IMR-90 (cell line): Measurements from ENCODE around the gene FGGY. TPM values are rescaled to one million over a fixed set of nuclear protein-coding genes. Genes with fewer than 3 reads are reported as not detected.

Experiments
- ATAC-seq: fragments of 200-7000 bp; cut with Tn5 transposase; 2 replicates; pipeline ENCODE4 v1.9.1; 2020; ENCODE audit warnings: low read depth, mild to moderate bottlenecking, moderate library complexity
- BruUV-seq: library from RNA; stranded (reverse); fragments of 400-500 nt; replicated peaks from 2 replicates; lab custom pipeline; 2021; lab: Mats Ljungman, UMichigan
- CTCF ChIA-PET: fragments of 300-600 bp; formaldehyde crosslinking; extraction: SDS; loops from one replicate; lab custom pipeline; 2021; ENCODE audit warnings: antibody characterized with exemption; lab: Yijun Ruan, JAX
- POLR2A ChIA-PET: fragments of 300-600 bp; sonication (Branson Sonifier 250); formaldehyde crosslinking; loops from one replicate; lab custom pipeline; 2022; ENCODE audit warnings: antibody characterized with exemption; ENCODE audit not compliant: unreplicated experiment; lab: Charles Lee
- DNase-seq: peaks from one replicate; pipeline ENCODE4 v3.0.0; 2013
- H2AFZ ChIP-seq: replicated peaks from 2 replicates; pipeline ENCODE3; 2013; ENCODE audit warnings: low read length, mild to moderate bottlenecking; ENCODE audit not compliant: poor library complexity
- H2AK5ac ChIP-seq: 2 replicates; pipeline ENCODE4 v1.6.1; 2013; ENCODE audit warnings: low read depth, low read length, inconsistent platforms
- H2AK9ac ChIP-seq: replicated peaks from 2 replicates; pipeline ENCODE3; 2013; ENCODE audit warnings: mild to moderate bottlenecking, low read depth, low read length, moderate library complexity; ENCODE audit not compliant: poor library complexity
- H2BK120ac ChIP-seq: 2 replicates; pipeline ENCODE4 v1.6.1; 2013; ENCODE audit warnings: low read depth, low read length, inconsistent platforms
- H2BK15ac ChIP-seq: 3 replicates; pipeline ENCODE4 v1.6.1; 2013; ENCODE audit warnings: low read depth, low read length, inconsistent platforms
- H2BK20ac ChIP-seq: 2 replicates; pipeline ENCODE4 v1.6.1; 2013; ENCODE audit warnings: low read depth, mild to moderate bottlenecking, inconsistent platforms, low read length, moderate library complexity
- H2BK5ac ChIP-seq: 2 replicates; pipeline ENCODE4 v1.6.1; 2013; ENCODE audit warnings: mild to moderate bottlenecking, low read depth, low read length, inconsistent platforms; ENCODE audit not compliant: poor library complexity, severe bottlenecking
- H3K14ac ChIP-seq: replicated peaks from 2 replicates; pipeline ENCODE4 v1.6.1; 2013; ENCODE audit warnings: low read depth, low read length, inconsistent platforms
- H3K18ac ChIP-seq: 2 replicates; pipeline ENCODE4 v1.6.1; 2013; ENCODE audit warnings: low read depth, low read length, control low read depth
- H3K23ac ChIP-seq: 2 replicates; pipeline ENCODE4 v1.6.1; 2013; ENCODE audit warnings: low read depth, low read length, inconsistent platforms
- H3K27ac ChIP-seq: 2 replicates; pipeline ENCODE4 v1.5.1; 2013; ENCODE audit warnings: mild to moderate bottlenecking, control low read depth, low read length; ENCODE audit not compliant: insufficient read depth
- H3K27me3 ChIP-seq: 2 replicates; pipeline ENCODE4 v1.6.1; 2013; ENCODE audit warnings: low read length; ENCODE audit not compliant: control insufficient read depth, insufficient read depth
- H3K36me3 ChIP-seq: 2 replicates; pipeline ENCODE4 v1.6.1; 2013; ENCODE audit warnings: low read length, mixed read lengths; ENCODE audit not compliant: control insufficient read depth, insufficient read depth
- H3K4ac ChIP-seq: 2 replicates; pipeline ENCODE4 v1.6.1; 2013; ENCODE audit warnings: low read depth, low read length, inconsistent platforms
- H3K4me1 ChIP-seq: 2 replicates; pipeline ENCODE4 v1.6.1; 2013; ENCODE audit warnings: low read length, mixed read lengths; ENCODE audit not compliant: control insufficient read depth, insufficient read depth
- H3K4me2 ChIP-seq: 2 replicates; pipeline ENCODE4 v1.6.1; 2013; ENCODE audit warnings: low read depth, mild to moderate bottlenecking, control low read depth, low read length, moderate library complexity
- H3K4me3 ChIP-seq: 2 replicates; pipeline ENCODE4 v1.5.1; 2013; ENCODE audit warnings: low read depth, mild to moderate bottlenecking, control low read depth, low read length, moderate library complexity; ENCODE audit not compliant: insufficient read depth
- H3K56ac ChIP-seq: 2 replicates; pipeline ENCODE4 v1.6.1; 2013; ENCODE audit warnings: low read length, inconsistent platforms; ENCODE audit not compliant: insufficient read depth; ENCODE audit errors: extremely low read depth
- H3K79me1 ChIP-seq, 2 experiments: 2 replicates each; pipeline ENCODE4 v1.6.1; 2013; ENCODE audit warnings: low read length in 2 of 2, inconsistent platforms in 1 of 2, low read depth in 1 of 2
- H3K9ac ChIP-seq: 2 replicates; pipeline ENCODE4 v1.6.1; 2013; ENCODE audit warnings: low read depth, low read length, control low read depth
- H3K9me1 ChIP-seq: 2 replicates; pipeline ENCODE4 v1.6.1; 2013; ENCODE audit warnings: low read length, inconsistent platforms; ENCODE audit not compliant: insufficient read depth
- H3K9me3 ChIP-seq: 2 replicates; pipeline ENCODE4 v1.6.1; 2013; ENCODE audit warnings: low read length; ENCODE audit not compliant: control insufficient read depth, insufficient read depth
- H4K20me1 ChIP-seq: 2 replicates; pipeline ENCODE4 v1.6.1; 2013; ENCODE audit warnings: low read length, inconsistent platforms; ENCODE audit not compliant: insufficient read depth
- H4K5ac ChIP-seq: 2 replicates; pipeline ENCODE4 v1.6.1; 2013; ENCODE audit warnings: mild to moderate bottlenecking, low read depth, low read length, control low read depth
- H4K8ac ChIP-seq, 2 experiments: 2 replicates each; pipeline ENCODE4 v1.6.1; 2013; ENCODE audit warnings: low read depth in 2 of 2, low read length in 2 of 2, control low read depth in 1 of 2, inconsistent platforms in 1 of 2
- H4K91ac ChIP-seq: 2 replicates; pipeline ENCODE4 v1.6.1; 2013; ENCODE audit warnings: low read depth, low read length, inconsistent platforms; ENCODE audit not compliant: insufficient read depth
- CEBPB ChIP-seq: IDR thresholded peaks from 2 replicates; pipeline ENCODE4 v1.6.1; 2012; ENCODE audit warnings: low read depth, low read length, improper control_type of control experiment
- FOS ChIP-seq: fragments of 150-350 bp; IDR thresholded peaks from 2 replicates; pipeline ENCODE4 v1.6.1; 2016; ENCODE audit warnings: low read depth, low read length
- MAFK ChIP-seq: IDR thresholded peaks from 2 replicates; pipeline ENCODE4 v1.6.1; 2012; ENCODE audit warnings: low read depth, low read length, improper control_type of control experiment
- MAZ ChIP-seq: IDR thresholded peaks from 2 replicates; pipeline ENCODE4 v1.6.1; 2012; ENCODE audit warnings: low read depth, mild to moderate bottlenecking, low read length, improper control_type of control experiment, moderate library complexity, borderline replicate concordance
- NFE2L2 ChIP-seq: fragments of 150-350 bp; IDR thresholded peaks from 2 replicates; pipeline ENCODE4 v1.6.1; 2016; ENCODE audit warnings: low read depth, mild to moderate bottlenecking, low read length
- POLR2A ChIP-seq: IDR thresholded peaks from 2 replicates; pipeline ENCODE4 v1.6.1; 2012; ENCODE audit warnings: mild to moderate bottlenecking, low read depth, low read length
- RAD21 ChIP-seq: IDR thresholded peaks from 2 replicates; pipeline ENCODE4 v1.6.1; 2012; ENCODE audit warnings: low read length, improper control_type of control experiment
- RCOR1 ChIP-seq: IDR thresholded peaks from 2 replicates; pipeline ENCODE4 v1.6.1; 2012; ENCODE audit warnings: mild to moderate bottlenecking, low read length, improper control_type of control experiment; ENCODE audit not compliant: insufficient replicate concordance
- SMC3 ChIP-seq: fragments of 150-350 bp; IDR thresholded peaks from 2 replicates; pipeline ENCODE4 v1.6.1; 2016; ENCODE audit warnings: low read depth, mild to moderate bottlenecking, antibody characterized with exemption, low read length, moderate library complexity
- USF2 ChIP-seq: fragments of 150-350 bp; IDR thresholded peaks from 2 replicates; pipeline ENCODE4 v1.6.1; 2017; ENCODE audit warnings: mild to moderate bottlenecking, antibody characterized with exemption, low read length, low read depth
- WGBS, 2 experiments: methylation state at CpG; one replicate each; pipeline versions ENCODE4 v1.1.5 to v1.1.7; 2013; ENCODE audit warnings: missing lambda C conversion rate in 2 of 2; ENCODE audit not compliant: insufficient read length in 1 of 2; ENCODE audit errors: extremely low coverage in 2 of 2; 5-methylcytosine and 5-hydroxymethylcytosine counted together
- dilution Hi-C: fragments of 300-500 bp; cut with HindIII; formaldehyde crosslinking; loops from one replicate; pipeline ENCODE4 v1.14.3; 2018; ENCODE audit warnings: low sequenced_read_pairs; ENCODE audit not compliant: unreplicated experiment
- in situ Hi-C: fragments of 300-500 bp; cut with MboI; formaldehyde crosslinking; loops from 3 replicates; pipeline ENCODE4 v1.14.3; 2019; ENCODE audit warnings: low sequenced_read_pairs, inconsistent platforms, mixed read lengths
- intact Hi-C: fragments of 100-400 bp; cut with micrococcal nuclease; formaldehyde crosslinking; loops from 2 replicates; pipeline ENCODE4 v1.10.0; 2022
- polyA plus RNA-seq, 3 experiments: library from polyadenylated mRNA; depleted of rRNA; stranded (reverse); fragments of >200 nt; gene quantifications; 2 replicates each; pipeline ENCODE4 v1.2.3, GENCODE V29; 2012; ENCODE audit warnings: low replicate concordance in 1 of 3
- total RNA-seq: library from RNA; depleted of rRNA; stranded (reverse); fragments of >200 nt; gene quantifications from 2 replicates; pipeline ENCODE4 v1.2.3, GENCODE V29; 2012

The FGGY gene
- total and polyA plus RNA-seq, 2 of the 4 experiments (the other 2 are of a cell fraction): 5.6 to 14.0 TPM

- Histone ChIP-seq H4K5ac (no peak overlapping the region), H2BK20ac (no peak overlapping the region), H4K20me1 (no peaks in the 10 kb centered on the region), H3K14ac (no peak overlapping the region), H3K18ac (no peak overlapping the region), H3K9me1 (no peaks in the 10 kb centered on the region), H3K4ac (no peak overlapping the region), H2BK5ac (no peak overlapping the region), H4K91ac (no peak overlapping the region), H3K27me3 (no peaks in the 10 kb centered on the region), H4K8ac (no peak overlapping the region), H3K27ac (no peak overlapping the region), H3K36me3 (no peaks in the 10 kb centered on the region), H3K4me1 (no peaks in the 10 kb centered on the region), H3K56ac (no peak overlapping the region), H2BK120ac (no peak overlapping the region), H3K4me3 (no peak overlapping the region), H2BK15ac (no peak overlapping the region), H2AK9ac (no peak overlapping the region), H2AK5ac (no peak overlapping the region), H3K9me3 (no peaks in the 10 kb centered on the region), H3K23ac (no peak overlapping the region), H2AFZ (no peak overlapping the region), H3K9ac (no peak overlapping the region), H3K79me1 (no peaks in the 10 kb centered on the region), H3K4me2 (no peak overlapping the region)
- no TSS peak for BruUV-seq
- no peak for TF ChIP-seq SMC3
- TF ChIP-seq RAD21: no peak
- no peak for TF ChIP-seq FOS
- TF ChIP-seq USF2: no peak
- TF ChIP-seq RCOR1: no peak
- no peak for TF ChIP-seq MAFK
- no peak for TF ChIP-seq NFE2L2
- TF ChIP-seq CEBPB: no peak
- no peak for TF ChIP-seq POLR2A
- TF ChIP-seq MAZ: no peak
- dilution Hi-C loops (no loop called here), intact Hi-C loops (no loop called here), in situ Hi-C loops (no loop called here)
- POLR2A ChIA-PET: no interaction called here
- CTCF ChIA-PET: no interaction called here
- DNase-seq (no peak), ATAC-seq (no peak)
- WGBS, 2 experiments: no CpG with 5 or more reads among the region's 1 CpG
Measured at GRCh38 chr1:59468828-59469428, 172.0 kb downstream of the FGGY start.
